Measurements from ENCODE around the gene C9orf78. TPM values are rescaled to one million over a fixed set of nuclear protein-coding genes. Genes with fewer than 3 reads are reported as not detected.

C9orf78 gene
- total RNA-seq, 1 experiment from 2014 or later, result 42.4 TPM

DNA sequence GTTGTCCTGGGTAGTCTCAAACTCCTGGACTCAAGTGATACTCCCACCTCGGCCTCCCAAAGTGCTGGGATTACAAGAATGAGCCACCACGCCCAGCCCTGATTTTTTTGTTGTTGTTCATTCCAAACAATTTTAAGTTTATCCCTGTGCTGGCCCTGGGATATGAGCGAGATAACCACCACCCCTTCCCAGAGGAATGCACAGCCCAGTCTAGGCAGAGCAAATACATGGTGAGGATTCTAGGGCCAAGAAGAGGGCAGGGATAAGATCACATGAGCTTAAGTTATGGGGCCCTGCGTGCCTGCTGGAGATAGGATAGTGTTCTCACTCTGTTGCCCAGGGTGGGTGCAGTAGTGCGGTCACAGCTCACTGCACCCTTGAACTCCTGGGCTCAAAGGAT is 53.1 kb downstream of the C9orf78 start:
- DNase-seq (no peak), ATAC-seq (no peak)
- no peak overlapping the region for H3K27ac ChIP-seq (ENCODE audit: low read length)
- ChIA-PET CTCF (no interaction called here), POLR2A (ENCODE audit: unreplicated experiment) (no interaction called here)
- no TSS peak for BruUV-seq (replicated peaks)
- no peaks in the 10 kb centered on the region for H3K9me3 ChIP-seq (ENCODE audit: low read length)
- no peak overlapping the region for H3K9ac ChIP-seq (ENCODE audit: low read length)
- no peaks in the 10 kb centered on the region for H3K36me3 ChIP-seq (ENCODE audit: low read depth, low read length)
- no peaks in the 10 kb centered on the region for H4K20me1 ChIP-seq (ENCODE audit: low read length)
- no peaks in the 10 kb centered on the region for H3F3A ChIP-seq (ENCODE audit: low read length, unreplicated experiment)
- TF ChIP-seq, protein P1, sequence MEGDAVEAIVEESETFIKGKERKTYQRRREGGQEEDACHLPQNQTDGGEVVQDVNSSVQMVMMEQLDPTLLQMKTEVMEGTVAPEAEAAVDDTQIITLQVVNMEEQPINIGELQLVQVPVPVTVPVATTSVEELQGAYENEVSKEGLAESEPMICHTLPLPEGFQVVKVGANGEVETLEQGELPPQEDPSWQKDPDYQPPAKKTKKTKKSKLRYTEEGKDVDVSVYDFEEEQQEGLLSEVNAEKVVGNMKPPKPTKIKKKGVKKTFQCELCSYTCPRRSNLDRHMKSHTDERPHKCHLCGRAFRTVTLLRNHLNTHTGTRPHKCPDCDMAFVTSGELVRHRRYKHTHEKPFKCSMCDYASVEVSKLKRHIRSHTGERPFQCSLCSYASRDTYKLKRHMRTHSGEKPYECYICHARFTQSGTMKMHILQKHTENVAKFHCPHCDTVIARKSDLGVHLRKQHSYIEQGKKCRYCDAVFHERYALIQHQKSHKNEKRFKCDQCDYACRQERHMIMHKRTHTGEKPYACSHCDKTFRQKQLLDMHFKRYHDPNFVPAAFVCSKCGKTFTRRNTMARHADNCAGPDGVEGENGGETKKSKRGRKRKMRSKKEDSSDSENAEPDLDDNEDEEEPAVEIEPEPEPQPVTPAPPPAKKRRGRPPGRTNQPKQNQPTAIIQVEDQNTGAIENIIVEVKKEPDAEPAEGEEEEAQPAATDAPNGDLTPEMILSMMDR (conservative IDR thresholded peaks at IDR 0.05; ENCODE audit: low read depth, low read length), result no peak
- TF ChIP-seq EZH2phosphoT487 (IDR thresholded peaks at IDR 0.05; ENCODE audit: borderline replicate concordance, low read length) (no peak), EZH2 (IDR thresholded peaks at IDR 0.05; ENCODE audit: low read length, unreplicated experiment) (no peak)
- H3K27me3 ChIP-seq (ENCODE audit: low read length), result no peaks in the 10 kb centered on the region
- no peak overlapping the region for H2AFZ ChIP-seq (ENCODE audit: low read length)
- H3K4me2 ChIP-seq (ENCODE audit: low read length), result no peak overlapping the region
- no peaks in the 10 kb centered on the region for H3K9me2 ChIP-seq (replicated peaks; ENCODE audit: low read length)
- H3K79me2 ChIP-seq (ENCODE audit: low read length), result no peaks in the 10 kb centered on the region
- H3K4me3 ChIP-seq (ENCODE audit: low read length), result no peak overlapping the region
- intact Hi-C loops (cut with micrococcal nuclease), result no loop called here
- peaks cover 13% of the 10 kb centered on the region for H3K4me1 ChIP-seq (ENCODE audit: insufficient read depth, low read length)

DNA sequence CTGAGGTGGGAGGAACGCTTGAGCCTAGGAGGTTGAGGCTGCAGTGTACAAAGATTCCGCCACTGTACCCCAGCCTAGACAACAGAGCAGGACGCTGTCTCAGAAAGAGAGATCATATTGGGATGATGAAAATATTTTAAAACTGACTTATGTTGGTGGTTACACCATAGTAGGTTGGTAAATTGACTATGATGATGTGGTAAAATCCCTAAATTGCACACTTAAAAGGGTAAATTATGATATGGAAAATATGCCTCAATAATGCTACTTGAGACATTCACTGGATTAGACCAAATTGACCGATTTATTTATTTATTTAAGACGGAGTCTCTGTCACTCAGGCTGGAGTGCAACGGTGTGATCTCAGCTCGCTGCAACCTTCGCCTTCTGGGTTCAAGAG is 53.9 kb downstream of the C9orf78 start:
- H3K79me2 ChIP-seq (ENCODE audit: low read length), result no peaks in the 10 kb centered on the region
- no peak overlapping the region for H3K9ac ChIP-seq (ENCODE audit: low read length)
- no peak overlapping the region for H2AFZ ChIP-seq (ENCODE audit: low read length)
- no peak overlapping the region for H3K4me3 ChIP-seq (ENCODE audit: low read length)
- H3K9me3 ChIP-seq (ENCODE audit: low read length), result no peaks in the 10 kb centered on the region
- no peaks in the 10 kb centered on the region for H4K20me1 ChIP-seq (ENCODE audit: low read length)
- no peak overlapping the region for H3K4me2 ChIP-seq (ENCODE audit: low read length)
- DNase-seq (no peak), ATAC-seq (no peak)
- H3K27me3 ChIP-seq (ENCODE audit: low read length), result no peaks in the 10 kb centered on the region
- no peaks in the 10 kb centered on the region for H3F3A ChIP-seq (ENCODE audit: low read length, unreplicated experiment)
- intact Hi-C loops (cut with micrococcal nuclease), result no loop called here
- no peak overlapping the region for H3K27ac ChIP-seq (ENCODE audit: low read length)
- POLR2A ChIA-PET (ENCODE audit: unreplicated experiment), result no interaction called here
- no peaks in the 10 kb centered on the region for H3K9me2 ChIP-seq (replicated peaks; ENCODE audit: low read length)
- no peaks in the 10 kb centered on the region for H3K36me3 ChIP-seq (ENCODE audit: low read depth, low read length)
- TF ChIP-seq EZH2 (IDR thresholded peaks at IDR 0.05; ENCODE audit: low read length, unreplicated experiment) (no peak), EZH2phosphoT487 (IDR thresholded peaks at IDR 0.05; ENCODE audit: borderline replicate concordance, low read length) (no peak)
- TF ChIP-seq, protein P1 (conservative IDR thresholded peaks at IDR 0.05; ENCODE audit: low read depth, low read length), result no peak
- CTCF ChIA-PET, result no interaction called here
- no TSS peak for BruUV-seq (replicated peaks)
- peaks cover 20% of the 10 kb centered on the region for H3K4me1 ChIP-seq (ENCODE audit: insufficient read depth, low read length)

DNA sequence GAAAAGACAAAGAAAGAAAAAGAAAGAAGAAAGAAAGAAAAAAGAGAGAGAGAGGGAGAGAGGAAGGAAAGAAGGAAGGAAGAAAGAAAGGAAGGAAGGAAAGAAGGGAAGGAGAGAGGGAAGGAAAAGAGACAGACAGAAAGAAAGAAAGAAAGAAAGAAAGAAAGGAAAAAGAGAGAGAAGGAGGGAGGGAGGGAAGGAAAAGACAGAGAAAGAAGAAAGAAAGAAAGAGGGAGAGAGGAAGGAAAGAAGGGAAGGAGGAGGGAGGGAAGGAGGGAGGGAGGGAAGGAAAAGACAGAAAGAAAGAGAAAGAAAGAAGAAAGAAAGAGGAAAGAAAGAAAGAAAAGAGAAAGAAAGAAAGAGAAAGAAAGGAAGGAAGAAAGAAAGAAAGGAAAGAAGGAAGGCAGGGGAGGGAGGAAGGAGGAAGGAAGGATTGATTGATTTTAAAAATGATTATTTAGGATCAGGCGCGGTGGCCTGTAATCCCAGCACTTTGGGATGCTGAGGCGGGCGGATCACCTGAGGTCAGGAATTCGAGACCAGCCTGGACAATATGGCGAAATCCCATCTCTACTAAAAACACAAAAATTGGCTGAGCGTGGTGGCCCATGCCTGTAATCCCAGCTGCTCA is 55.4 kb downstream of the C9orf78 start:
- Histone ChIP-seq H3F3A (ENCODE audit: low read length, unreplicated experiment) (no peaks in the 10 kb centered on the region), H3K27ac (ENCODE audit: low read length) (no peak overlapping the region), H3K4me3 (ENCODE audit: low read length) (no peak overlapping the region), H3K9ac (ENCODE audit: low read length) (no peak overlapping the region), H4K20me1 (ENCODE audit: low read length) (no peaks in the 10 kb centered on the region), H3K36me3 (ENCODE audit: low read depth, low read length) (no peaks in the 10 kb centered on the region), H3K79me2 (ENCODE audit: low read length) (no peaks in the 10 kb centered on the region), H3K9me2 (replicated peaks; ENCODE audit: low read length) (no peaks in the 10 kb centered on the region), H3K4me2 (ENCODE audit: low read length) (no peak overlapping the region), H3K27me3 (ENCODE audit: low read length) (no peaks in the 10 kb centered on the region), H3K9me3 (ENCODE audit: low read length) (no peaks in the 10 kb centered on the region), H3K4me1 (ENCODE audit: insufficient read depth, low read length) (peaks cover 20% of the 10 kb centered on the region), H2AFZ (ENCODE audit: low read length) (no peak overlapping the region)
- no TSS peak for BruUV-seq (replicated peaks)
- intact Hi-C loops (cut with micrococcal nuclease), result no loop called here
- ATAC-seq (no peak), DNase-seq (no peak)
- CTCF ChIA-PET, result no interaction called here
- TF ChIP-seq EZH2 (IDR thresholded peaks at IDR 0.05; ENCODE audit: low read length, unreplicated experiment), result no peak
- TF ChIP-seq, protein P1 (conservative IDR thresholded peaks at IDR 0.05; ENCODE audit: low read depth, low read length), result no peak
- TF ChIP-seq EZH2phosphoT487 (IDR thresholded peaks at IDR 0.05; ENCODE audit: borderline replicate concordance, low read length), result no peak
- POLR2A ChIA-PET (ENCODE audit: unreplicated experiment), result no interaction called here

Measured in PC-3 (cell line).